ENCODE results near the gene NISCH.

The NISCH gene

DNA sequence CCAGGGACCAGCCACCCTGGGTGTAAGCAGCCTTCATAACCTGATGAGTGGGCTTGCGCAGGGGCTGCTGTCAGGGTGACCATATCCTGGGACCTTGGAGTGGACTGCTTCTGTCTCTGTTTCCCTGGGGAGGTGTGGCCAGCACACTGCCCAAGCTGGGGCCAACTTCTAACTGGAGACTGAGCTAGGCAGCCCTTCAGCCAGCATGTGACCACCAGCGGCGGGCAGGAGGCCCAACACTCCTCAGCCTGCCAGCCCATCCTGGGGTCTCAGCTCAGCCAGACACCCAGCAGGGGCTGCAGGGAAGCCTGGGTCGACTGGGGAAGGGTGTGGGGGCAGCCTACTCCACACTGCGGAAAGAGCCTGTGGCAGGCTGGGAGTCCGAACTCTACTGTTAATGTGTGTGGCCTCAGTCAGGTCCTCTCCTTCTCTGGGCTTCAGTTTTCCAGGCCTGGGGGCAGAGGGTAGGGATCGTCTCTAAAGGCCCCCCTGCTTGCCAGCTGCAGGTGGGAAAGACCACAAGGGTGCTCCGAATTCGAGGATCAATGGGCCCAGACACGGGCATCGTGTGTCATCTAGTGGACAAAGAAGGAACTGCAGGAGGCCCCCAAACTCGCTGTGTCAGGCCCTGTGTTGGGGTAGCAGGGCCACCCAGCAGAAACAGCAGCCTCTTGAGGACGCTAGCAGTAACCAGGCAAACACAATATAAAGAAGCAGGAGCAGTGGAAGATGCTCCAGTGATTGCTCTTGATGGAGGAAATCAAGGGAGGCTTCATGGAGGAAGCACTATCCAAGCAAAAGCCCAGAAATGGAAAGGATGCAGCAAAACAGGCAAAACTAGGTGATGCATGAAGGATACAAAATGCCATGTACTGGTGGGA lies 8.5 kb upstream of the NISCH start:
- Histone ChIP-seq H4K20me1 (peaks cover 51% of the 10 kb centered on the region), H3K27me3 (peaks cover 39% of the 10 kb centered on the region), H3K36me3 (no peaks in the 10 kb centered on the region), H3K4me3 (no peak overlapping the region), H3K4me2 (no peak overlapping the region), H3K9ac (no peak overlapping the region), H3K9me3 (no peaks in the 10 kb centered on the region), H3K4me1 (peaks cover 36% of the 10 kb centered on the region), H3K27ac (no peak overlapping the region)
- no peak for TF ChIP-seq Cebpa-rat (IDR thresholded peaks at IDR 0.05)

DNA sequence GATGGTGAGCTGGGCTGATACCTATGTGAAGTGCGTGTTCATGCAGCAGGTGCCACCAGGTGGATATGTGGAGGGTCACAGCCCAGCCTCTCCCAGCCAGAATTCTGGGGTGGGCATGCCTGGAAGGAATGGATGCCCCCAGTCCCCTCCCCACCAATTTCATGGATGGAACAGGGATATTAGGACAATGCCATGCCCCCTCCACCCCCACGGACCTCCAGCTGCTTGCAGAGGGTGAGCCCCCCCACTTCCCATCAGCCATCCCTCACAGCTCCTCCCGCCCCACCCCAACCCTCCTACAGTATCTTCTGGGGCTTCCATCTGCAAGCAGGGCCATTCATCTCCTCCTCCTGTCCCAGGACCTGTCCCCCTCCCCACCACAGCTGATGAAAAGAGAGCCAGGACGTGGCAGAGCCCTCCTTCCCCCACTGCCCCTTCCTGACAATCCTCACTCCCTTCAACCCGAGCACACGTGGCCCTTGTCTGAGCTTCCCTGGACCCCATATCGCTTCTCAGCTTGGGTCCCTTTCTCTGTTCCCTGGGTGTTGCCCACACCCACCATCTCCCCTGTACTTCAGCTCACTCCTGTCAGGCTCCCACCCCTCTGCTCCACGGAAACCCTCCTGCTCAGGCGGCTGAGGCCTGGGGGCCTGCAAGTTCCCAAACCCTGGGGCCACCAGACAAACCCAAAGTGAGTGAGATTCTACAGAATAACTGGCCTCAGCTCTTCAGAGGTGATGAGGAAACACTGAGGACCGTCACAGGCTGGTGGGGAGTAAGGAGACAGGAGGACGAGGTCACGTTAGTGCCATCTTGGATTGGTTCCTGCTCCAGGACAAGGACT lies 7.7 kb upstream of the NISCH start:
- Histone ChIP-seq H3K4me3 (no peak overlapping the region), H3K27me3 (peaks cover 30% of the 10 kb centered on the region), H3K4me1 (peaks cover 28% of the 10 kb centered on the region), H3K9ac (no peak overlapping the region), H3K4me2 (no peak overlapping the region), H3K27ac (no peak overlapping the region), H4K20me1 (peaks cover 42% of the 10 kb centered on the region), H3K36me3 (no peaks in the 10 kb centered on the region), H3K9me3 (no peaks in the 10 kb centered on the region)
- no peak for TF ChIP-seq Cebpa-rat (IDR thresholded peaks at IDR 0.05)

DNA sequence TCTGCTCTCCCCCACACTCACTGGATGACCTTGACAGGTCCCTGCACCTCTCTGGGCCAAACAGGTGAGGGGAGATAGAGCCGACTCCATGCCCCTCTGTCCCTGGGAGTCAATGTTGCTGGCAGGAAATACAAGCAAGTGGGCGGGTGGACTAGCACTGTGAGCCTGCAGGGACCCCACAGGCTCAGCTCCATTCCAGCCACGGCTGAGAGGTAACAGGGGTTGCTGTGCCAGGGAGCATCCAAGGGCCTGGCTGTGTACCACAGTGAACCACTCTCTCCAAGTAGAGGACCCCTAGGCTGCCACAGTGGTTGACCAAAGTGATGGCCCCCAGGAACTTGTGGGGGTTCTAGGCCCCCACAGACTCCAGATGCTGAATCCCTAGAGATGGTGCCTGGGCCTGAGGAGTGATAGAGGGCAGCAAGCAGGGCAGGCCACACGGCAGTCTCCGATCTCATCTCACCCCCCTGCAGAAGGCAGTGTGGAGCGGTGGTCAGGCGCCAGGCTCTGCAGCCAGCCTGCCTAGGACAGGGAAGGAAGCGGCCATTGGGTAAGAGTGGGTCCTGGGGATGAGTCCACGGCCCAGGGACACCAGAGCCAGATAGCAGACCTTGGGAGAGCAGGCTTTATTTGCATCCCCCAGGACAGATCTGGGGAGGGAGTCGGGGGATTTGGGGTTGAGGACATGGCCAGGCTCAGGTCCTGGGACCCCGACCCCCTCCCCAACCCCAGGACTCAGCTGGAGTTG lies 4.7 kb upstream of the NISCH start:
- no peaks in the 10 kb centered on the region for H3K9me3 ChIP-seq
- no peak overlapping the region for H3K4me2 ChIP-seq
- no peak overlapping the region for H3K9ac ChIP-seq
- H3K27ac ChIP-seq: no peak overlapping the region
- no peak for TF ChIP-seq Cebpa-rat (IDR thresholded peaks at IDR 0.05)
- H3K36me3 ChIP-seq: no peaks in the 10 kb centered on the region
- H3K4me3 ChIP-seq: no peak overlapping the region
- peaks cover 11% of the 10 kb centered on the region for H3K27me3 ChIP-seq
- H4K20me1 ChIP-seq: peaks cover 13% of the 10 kb centered on the region; the same call in 1 of the 2 replicates
- H3K4me1 ChIP-seq: peaks cover 9% of the 10 kb centered on the region

DNA sequence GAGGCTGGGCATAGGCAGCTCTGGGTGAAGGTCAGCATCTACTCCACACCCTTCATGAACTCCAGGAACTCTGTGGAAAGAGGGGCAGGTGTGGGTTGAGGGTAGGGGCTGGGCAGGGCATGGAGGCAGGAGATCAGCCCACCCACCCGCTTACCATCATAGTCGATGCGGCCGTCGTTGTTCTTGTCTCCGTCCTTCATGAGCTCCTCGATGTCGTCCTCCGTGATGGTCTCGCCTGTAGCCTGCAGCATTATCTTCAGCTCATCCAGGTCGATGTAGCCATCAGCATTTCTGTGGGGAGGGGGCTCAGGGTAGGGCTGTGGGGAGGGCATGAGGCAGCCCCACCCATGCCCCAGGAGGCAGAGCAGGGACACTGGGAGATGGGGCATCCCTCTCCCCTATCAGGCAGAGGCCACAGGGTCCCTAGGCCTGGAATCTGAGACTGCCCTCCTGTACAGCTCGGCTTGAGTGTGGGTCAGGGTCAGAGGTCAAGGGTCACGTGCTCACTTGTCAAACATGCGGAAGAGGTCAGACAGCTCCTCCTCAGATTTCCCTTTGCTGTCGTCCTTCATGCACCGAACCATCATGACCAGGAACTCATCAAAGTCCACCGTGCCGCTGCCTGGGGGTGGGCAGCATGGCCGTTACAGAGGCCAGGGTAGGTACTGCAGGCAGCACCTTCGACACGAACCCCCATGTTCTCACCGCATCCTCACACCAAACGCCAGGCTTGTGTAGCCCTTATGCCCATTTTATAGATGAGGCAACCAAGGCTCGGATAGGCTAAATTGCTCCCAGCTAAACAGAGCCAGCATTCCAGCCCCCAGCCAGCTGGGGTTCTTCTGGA lies 3.9 kb upstream of the NISCH start:
- Histone ChIP-seq H3K4me3 (no peak overlapping the region), H3K9me3 (no peaks in the 10 kb centered on the region), H3K4me2 (no peak overlapping the region), H3K36me3 (no peaks in the 10 kb centered on the region), H3K9ac (no peak overlapping the region), H3K27me3 (peaks cover 3% of the 10 kb centered on the region), H3K27ac (no peak overlapping the region), H4K20me1 (peaks cover 5% of the 10 kb centered on the region), H3K4me1 (peaks cover 14% of the 10 kb centered on the region)
- TF ChIP-seq Cebpa-rat (IDR thresholded peaks at IDR 0.05): no peak

DNA sequence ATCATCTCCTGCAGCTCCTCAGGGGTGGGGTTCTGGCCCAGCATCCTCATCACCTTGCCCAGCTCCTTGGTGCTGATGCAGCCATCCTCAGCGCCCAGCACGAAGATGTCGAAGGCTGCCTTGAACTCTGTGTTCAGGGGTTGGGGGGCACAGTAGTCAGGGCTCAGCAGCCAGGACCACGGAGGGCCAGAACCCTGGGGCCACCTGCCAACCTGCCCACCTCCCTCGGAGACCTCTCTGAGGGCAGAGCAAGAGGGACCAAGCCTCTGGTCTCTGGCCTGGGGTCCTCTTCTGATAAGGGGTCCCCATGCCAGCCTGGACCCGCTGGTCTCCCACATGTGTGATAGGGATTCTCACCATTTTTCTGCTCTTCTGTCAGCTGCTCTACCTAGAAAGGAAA lies 3.3 kb upstream of the NISCH start:
- Histone ChIP-seq H3K36me3 (no peaks in the 10 kb centered on the region), H3K4me3 (no peak overlapping the region), H3K27ac (no peak overlapping the region), H3K27me3 (no peaks in the 10 kb centered on the region), H3K4me2 (no peak overlapping the region), H3K9me3 (no peaks in the 10 kb centered on the region), H4K20me1 (peaks cover 7% of the 10 kb centered on the region; the same call in 1 of the 2 replicates), H3K4me1 (peaks cover 20% of the 10 kb centered on the region), H3K9ac (no peak overlapping the region)
- TF ChIP-seq Cebpa-rat (IDR thresholded peaks at IDR 0.05): no peak

DNA sequence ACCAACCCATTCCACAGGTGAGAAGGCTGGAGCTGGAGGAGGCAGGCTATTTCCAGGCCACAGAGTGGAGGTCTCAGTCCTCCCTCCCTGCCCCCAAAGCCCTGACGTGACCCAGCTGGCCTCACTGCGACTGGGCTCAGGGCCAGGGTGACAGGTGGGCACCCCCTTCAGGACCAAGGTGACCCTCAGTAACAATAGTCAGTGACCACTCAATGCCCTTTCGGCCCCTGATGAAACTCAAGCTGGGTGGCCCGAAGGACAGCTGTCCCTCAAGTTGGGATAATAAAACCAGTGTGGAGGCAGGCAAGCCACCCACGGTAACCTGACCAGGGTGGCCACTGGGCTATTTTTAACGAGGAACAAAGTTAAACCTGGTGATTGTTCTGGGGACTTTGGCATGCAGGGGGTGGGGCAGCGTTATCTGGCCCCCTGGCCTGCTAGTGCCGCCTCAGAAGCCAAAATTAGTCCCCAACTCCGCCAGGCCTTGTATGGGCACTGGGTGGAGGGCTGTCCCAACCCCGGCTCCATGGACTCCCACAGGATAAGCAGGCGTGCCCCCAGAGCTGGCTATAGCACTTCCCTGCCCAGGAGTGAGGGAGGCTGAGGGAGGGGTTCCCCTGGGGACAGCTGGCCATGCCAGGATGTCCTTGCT lies 2.7 kb upstream of the NISCH start:
- peaks cover 26% of the 10 kb centered on the region for H3K4me1 ChIP-seq
- H3K27ac ChIP-seq: no peak overlapping the region

DNA sequence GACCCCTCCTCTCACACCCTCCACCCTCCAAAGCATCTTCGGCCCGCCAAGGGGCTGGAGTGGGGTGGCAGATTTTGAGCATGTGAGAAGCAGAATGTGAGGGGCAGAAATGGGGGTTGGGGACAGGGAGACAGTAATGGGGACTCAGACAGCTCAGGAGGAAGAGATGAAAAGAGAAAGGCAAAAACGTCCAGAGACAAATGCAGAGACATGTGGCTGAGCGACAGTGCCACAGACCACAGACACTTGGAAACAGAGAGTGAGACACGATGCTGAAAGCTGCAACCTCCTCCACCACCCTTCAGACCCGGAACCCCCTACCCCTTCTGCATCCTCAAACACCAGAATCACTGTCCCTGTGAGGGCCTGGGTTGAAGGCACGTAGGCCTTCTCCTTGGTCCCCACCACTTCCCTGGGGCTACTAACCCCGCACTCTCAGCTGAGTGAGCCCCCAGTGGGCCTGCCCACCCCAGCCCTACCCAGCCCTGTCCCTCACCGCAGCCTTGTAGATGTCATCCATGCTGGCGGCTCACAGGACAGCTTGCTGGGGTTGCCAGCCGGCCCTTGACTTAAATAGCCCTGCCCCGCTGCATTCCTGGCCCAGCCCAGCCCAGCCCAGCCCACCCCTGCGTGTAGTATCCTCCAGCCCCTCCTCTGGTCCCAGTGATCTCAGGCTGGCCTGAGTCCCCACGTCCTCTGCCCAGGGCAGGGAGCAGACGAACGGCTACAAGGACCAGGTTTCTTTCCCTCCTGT lies 1.7 kb upstream of the NISCH start, which contains the start of gene TNNC1:
Gene TNNC1, minus strand, starts transcription at position 546 of the 754 bp plus-strand sequence. Its CDS starts 26 bp downstream, at position 520.
- H3K9ac ChIP-seq: peak within 1 kb of the TSS; percentile 76; the same call in 1 of the 2 replicates

More for the DNA sequence above, 2.7 kb upstream of the NISCH start:
- Histone ChIP-seq H3K9me3 (no peaks in the 10 kb centered on the region), H4K20me1 (peaks cover 13% of the 10 kb centered on the region; the same call in 1 of the 2 replicates), H3K27me3 (no peaks in the 10 kb centered on the region), H3K36me3 (peaks cover 5% of the 10 kb centered on the region), H3K4me3 (no peak overlapping the region), H3K9ac (no peak overlapping the region; the same call in 1 of the 2 replicates), H3K4me2 (no peak overlapping the region)
- no peak for TF ChIP-seq Cebpa-rat (IDR thresholded peaks at IDR 0.05)

More for the DNA sequence above, 1.7 kb upstream of the NISCH start, which contains the start of gene TNNC1:
- no peaks in the 10 kb centered on the region for H3K27me3 ChIP-seq
- H3K36me3 ChIP-seq: peaks cover 15% of the 10 kb centered on the region
- peak within 1 kb of the TSS; percentile 95 for H3K4me2 ChIP-seq
- H3K4me3 ChIP-seq: peak within 1 kb of the TSS; percentile 95
- H3K9me3 ChIP-seq: no peaks in the 10 kb centered on the region
- H3K4me1 ChIP-seq: peaks cover 26% of the 10 kb centered on the region
- TF ChIP-seq Cebpa-rat (IDR thresholded peaks at IDR 0.05): no peak
- H4K20me1 ChIP-seq: peaks cover 17% of the 10 kb centered on the region; the same call in 1 of the 2 replicates
- H3K27ac ChIP-seq: peak within 1 kb of the TSS; percentile 77; the same call in 1 of the 2 replicates

All from BLaER1 (cell line).